ENCODE results near the gene BRD7. TPM values are rescaled to one million over a fixed set of nuclear protein-coding genes. Genes with fewer than 3 reads are reported as not detected.

BRD7 gene
- total and polyA plus RNA-seq, 4 donors, result 13.3 to 34.3 (median 14.1) TPM

DNA sequence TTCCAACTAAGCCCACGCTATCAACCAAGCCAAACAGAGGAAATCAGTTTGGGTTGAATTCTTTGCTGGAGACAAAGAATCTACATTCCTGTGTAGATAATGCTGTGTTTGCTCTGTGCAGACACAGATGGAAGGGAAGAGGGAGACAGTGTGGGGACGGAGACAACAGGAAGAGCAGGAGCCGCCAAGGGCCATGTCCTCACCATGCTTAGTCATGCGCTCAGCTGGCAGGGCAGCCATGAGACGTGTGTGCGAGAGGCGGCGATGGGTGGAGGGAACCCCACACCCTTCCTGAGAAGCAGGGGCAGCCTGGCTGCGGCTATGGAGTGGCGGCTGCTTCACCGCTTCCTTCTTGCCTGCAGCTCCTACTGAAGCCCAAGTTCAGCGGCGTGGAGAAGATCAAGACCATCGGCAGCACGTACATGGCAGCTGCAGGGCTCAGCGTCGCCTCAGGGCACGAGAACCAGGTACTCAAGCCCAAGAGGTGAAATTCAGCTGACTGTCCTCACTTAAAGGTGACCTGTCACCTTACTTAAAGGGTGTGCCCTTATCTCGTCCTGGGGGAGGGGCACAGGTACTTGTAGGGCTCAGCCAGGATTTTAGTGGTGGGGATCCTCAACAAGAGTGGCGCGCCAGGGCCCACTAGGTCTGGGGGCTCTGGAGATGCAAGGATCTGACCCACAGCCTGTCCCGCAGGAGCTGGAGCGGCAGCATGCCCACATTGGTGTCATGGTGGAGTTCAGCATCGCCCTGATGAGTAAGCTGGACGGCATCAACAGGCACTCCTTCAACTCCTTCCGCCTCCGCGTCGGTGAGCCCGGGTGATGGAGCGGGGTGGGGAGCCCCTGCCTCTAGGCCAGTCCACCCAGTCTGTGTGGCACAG lies 55.0 kb downstream of the BRD7 start:
- WGBS, result 84% methylated on average over 31 of the region's 31 CpGs
- H3K27ac ChIP-seq (ENCODE audit: low read depth in 1 of 2, low read length in 2 of 2), result peak overlapping the region in 1 of 2 donors; percentile 9

More for the DNA sequence above, 55.0 kb downstream of the BRD7 start:
- TF ChIP-seq, protein P1, sequence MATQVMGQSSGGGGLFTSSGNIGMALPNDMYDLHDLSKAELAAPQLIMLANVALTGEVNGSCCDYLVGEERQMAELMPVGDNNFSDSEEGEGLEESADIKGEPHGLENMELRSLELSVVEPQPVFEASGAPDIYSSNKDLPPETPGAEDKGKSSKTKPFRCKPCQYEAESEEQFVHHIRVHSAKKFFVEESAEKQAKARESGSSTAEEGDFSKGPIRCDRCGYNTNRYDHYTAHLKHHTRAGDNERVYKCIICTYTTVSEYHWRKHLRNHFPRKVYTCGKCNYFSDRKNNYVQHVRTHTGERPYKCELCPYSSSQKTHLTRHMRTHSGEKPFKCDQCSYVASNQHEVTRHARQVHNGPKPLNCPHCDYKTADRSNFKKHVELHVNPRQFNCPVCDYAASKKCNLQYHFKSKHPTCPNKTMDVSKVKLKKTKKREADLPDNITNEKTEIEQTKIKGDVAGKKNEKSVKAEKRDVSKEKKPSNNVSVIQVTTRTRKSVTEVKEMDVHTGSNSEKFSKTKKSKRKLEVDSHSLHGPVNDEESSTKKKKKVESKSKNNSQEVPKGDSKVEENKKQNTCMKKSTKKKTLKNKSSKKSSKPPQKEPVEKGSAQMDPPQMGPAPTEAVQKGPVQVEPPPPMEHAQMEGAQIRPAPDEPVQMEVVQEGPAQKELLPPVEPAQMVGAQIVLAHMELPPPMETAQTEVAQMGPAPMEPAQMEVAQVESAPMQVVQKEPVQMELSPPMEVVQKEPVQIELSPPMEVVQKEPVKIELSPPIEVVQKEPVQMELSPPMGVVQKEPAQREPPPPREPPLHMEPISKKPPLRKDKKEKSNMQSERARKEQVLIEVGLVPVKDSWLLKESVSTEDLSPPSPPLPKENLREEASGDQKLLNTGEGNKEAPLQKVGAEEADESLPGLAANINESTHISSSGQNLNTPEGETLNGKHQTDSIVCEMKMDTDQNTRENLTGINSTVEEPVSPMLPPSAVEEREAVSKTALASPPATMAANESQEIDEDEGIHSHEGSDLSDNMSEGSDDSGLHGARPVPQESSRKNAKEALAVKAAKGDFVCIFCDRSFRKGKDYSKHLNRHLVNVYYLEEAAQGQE (IDR thresholded peaks at IDR 0.05), result no peak
- TF ChIP-seq, protein P2, sequence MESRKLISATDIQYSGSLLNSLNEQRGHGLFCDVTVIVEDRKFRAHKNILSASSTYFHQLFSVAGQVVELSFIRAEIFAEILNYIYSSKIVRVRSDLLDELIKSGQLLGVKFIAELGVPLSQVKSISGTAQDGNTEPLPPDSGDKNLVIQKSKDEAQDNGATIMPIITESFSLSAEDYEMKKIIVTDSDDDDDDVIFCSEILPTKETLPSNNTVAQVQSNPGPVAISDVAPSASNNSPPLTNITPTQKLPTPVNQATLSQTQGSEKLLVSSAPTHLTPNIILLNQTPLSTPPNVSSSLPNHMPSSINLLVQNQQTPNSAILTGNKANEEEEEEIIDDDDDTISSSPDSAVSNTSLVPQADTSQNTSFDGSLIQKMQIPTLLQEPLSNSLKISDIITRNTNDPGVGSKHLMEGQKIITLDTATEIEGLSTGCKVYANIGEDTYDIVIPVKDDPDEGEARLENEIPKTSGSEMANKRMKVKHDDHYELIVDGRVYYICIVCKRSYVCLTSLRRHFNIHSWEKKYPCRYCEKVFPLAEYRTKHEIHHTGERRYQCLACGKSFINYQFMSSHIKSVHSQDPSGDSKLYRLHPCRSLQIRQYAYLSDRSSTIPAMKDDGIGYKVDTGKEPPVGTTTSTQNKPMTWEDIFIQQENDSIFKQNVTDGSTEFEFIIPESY (IDR thresholded peaks at IDR 0.05), result no peak
- TF ChIP-seq GABPA (IDR thresholded peaks at IDR 0.05 in 1 of 2, conservative IDR thresholded peaks at IDR 0.05 in 1 of 2) (no peak), SP1 (IDR thresholded peaks at IDR 0.05) (no peak), TAF1 (conservative IDR thresholded peaks at IDR 0.05) (no peak), RAD21 (IDR thresholded peaks at IDR 0.05) (peak in 1 of 2 donors; percentile 8), NR2F2 (IDR thresholded peaks at IDR 0.05) (peak; percentile 16), HNF4G (IDR thresholded peaks at IDR 0.05) (no peak), FOXA2 (IDR thresholded peaks at IDR 0.05) (no peak)
- TF ChIP-seq, protein P3, sequence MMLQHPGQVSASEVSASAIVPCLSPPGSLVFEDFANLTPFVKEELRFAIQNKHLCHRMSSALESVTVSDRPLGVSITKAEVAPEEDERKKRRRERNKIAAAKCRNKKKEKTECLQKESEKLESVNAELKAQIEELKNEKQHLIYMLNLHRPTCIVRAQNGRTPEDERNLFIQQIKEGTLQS (IDR thresholded peaks at IDR 0.05), result no peak
- TF ChIP-seq, protein P4, sequence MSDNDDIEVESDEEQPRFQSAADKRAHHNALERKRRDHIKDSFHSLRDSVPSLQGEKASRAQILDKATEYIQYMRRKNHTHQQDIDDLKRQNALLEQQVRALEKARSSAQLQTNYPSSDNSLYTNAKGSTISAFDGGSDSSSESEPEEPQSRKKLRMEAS (IDR thresholded peaks at IDR 0.05), result no peak
- TF ChIP-seq, protein P5, sequence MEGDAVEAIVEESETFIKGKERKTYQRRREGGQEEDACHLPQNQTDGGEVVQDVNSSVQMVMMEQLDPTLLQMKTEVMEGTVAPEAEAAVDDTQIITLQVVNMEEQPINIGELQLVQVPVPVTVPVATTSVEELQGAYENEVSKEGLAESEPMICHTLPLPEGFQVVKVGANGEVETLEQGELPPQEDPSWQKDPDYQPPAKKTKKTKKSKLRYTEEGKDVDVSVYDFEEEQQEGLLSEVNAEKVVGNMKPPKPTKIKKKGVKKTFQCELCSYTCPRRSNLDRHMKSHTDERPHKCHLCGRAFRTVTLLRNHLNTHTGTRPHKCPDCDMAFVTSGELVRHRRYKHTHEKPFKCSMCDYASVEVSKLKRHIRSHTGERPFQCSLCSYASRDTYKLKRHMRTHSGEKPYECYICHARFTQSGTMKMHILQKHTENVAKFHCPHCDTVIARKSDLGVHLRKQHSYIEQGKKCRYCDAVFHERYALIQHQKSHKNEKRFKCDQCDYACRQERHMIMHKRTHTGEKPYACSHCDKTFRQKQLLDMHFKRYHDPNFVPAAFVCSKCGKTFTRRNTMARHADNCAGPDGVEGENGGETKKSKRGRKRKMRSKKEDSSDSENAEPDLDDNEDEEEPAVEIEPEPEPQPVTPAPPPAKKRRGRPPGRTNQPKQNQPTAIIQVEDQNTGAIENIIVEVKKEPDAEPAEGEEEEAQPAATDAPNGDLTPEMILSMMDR (IDR thresholded peaks at IDR 0.05; ENCODE audit: low read depth, low read length, missing input control), result no peak
- Histone ChIP-seq H3K36me3 (ENCODE audit: control insufficient read depth in 4 of 4, insufficient read depth in 3 of 4, low read depth in 1 of 4, low read length in 3 of 4) (peaks cover 0 to 41% (median 34%) of the 10 kb centered on the region in 4 donors), H3K4me1 (ENCODE audit: control insufficient read depth in 4 of 4, insufficient read depth in 4 of 4, low read length in 3 of 4) (no peaks in the 10 kb centered on the region), H3K27me3 (ENCODE audit: control insufficient read depth in 4 of 4, insufficient read depth in 4 of 4, low read length in 3 of 4) (no peaks in the 10 kb centered on the region), H3K4me3 (ENCODE audit: low read depth in 1 of 3, low read length in 3 of 3) (no peak overlapping the region), H3K9ac (ENCODE audit: low read depth in 1 of 2, low read length in 2 of 2) (no peak overlapping the region), H3K9me3 (ENCODE audit: control insufficient read depth in 4 of 4, low read length in 3 of 4) (no peaks in the 10 kb centered on the region)
- peak; percentile 65 for DNase-seq (ENCODE audit: low spot score)

All from liver (tissue), 9 donors.